Neutrophil (primary cell): ENCODE data around the gene KLHDC4.
"Not testable (repeated sequence)": the region's sequence is repeated elsewhere in the genome, so short reads cannot be mapped to it uniquely, and the experiment has no call there.

Experiments used
- H3K27ac ChIP-seq: fragments of 200-600 bp; sonication (generic); 2 replicates; pipeline ENCODE4 v1.5.1; 2016; ENCODE audit warnings: mild to moderate bottlenecking, moderate library complexity
- H3K27me3 ChIP-seq: fragments of 200-600 bp; sonication (generic); 2 replicates; pipeline ENCODE4 v1.6.0; 2016; ENCODE audit warnings: mild to moderate bottlenecking
- H3K36me3 ChIP-seq: fragments of 200-600 bp; sonication (generic); 2 replicates; pipeline ENCODE4 v1.5.1; 2017
- H3K4me1 ChIP-seq, 2 experiments: fragments of 200-600 bp in 1 of 2; sonication (generic) in 1 of 2; 1 replicate in 1 of 2; 2 replicates in 1 of 2; pipeline versions ENCODE4 v1.5.1 to v1.6.1; 2013 to 2016; ENCODE audit warnings: low read depth in 1 of 2, low read length in 1 of 2, mild to moderate bottlenecking in 1 of 2, moderate library complexity in 1 of 2; ENCODE audit not compliant: control insufficient read depth in 1 of 2, insufficient read depth in 1 of 2
- H3K4me3 ChIP-seq, 2 experiments: fragments of 200-600 bp in 1 of 2; sonication (generic) in 1 of 2; 1 replicate in 1 of 2; 2 replicates in 1 of 2; pipeline ENCODE4 v1.5.1; 2013 to 2016; ENCODE audit warnings: low read depth in 1 of 2, low read length in 1 of 2, mild to moderate bottlenecking in 1 of 2, moderate library complexity in 1 of 2
- H3K9me3 ChIP-seq: fragments of 200-600 bp; sonication (generic); 2 replicates; pipeline ENCODE4 v1.5.1; 2016
- CTCF ChIP-seq: fragments of 200-600 bp; sonication (generic); IDR thresholded peaks from 2 replicates; pipeline ENCODE4 v1.5.1; 2016; ENCODE audit warnings: antibody characterized with exemption

KLHDC4 gene

GRCh38 chr16:87765776-87766484 is at the start of gene KLHDC4:
Gene KLHDC4, minus strand, starts transcription at chr16:87765986. Its CDS starts 96 bp downstream, at chr16:87765890.
- Histone ChIP-seq H3K36me3 (peaks cover 22% of the 10 kb centered on the region), H3K9me3 (no peaks in the 10 kb centered on the region), H3K4me3 (peak within 1 kb of the TSS; percentile 90 to 96), H3K4me1 (peaks cover 11 to 15% of the 10 kb centered on the region in 2 experiments), H3K27ac (peak within 1 kb of the TSS; percentile 92), H3K27me3 (no peaks in the 10 kb centered on the region)
- TF ChIP-seq CTCF, result no peak

- H3K27me3 ChIP-seq, result no peaks in the 10 kb centered on the region
These were observed 49.8 kb upstream of the KLHDC4 start for GRCh38 chr16:87815567-87815966.

GRCh38 chr16:87812200-87812656 is 46.4 kb upstream of the KLHDC4 start:
- no peaks in the 10 kb centered on the region for H3K36me3 ChIP-seq
- no peak for TF ChIP-seq CTCF
- H3K27me3 ChIP-seq, result no peaks in the 10 kb centered on the region
- no peak overlapping the region for H3K27ac ChIP-seq
- H3K9me3 ChIP-seq, result no peaks in the 10 kb centered on the region
- peaks cover 51 to 53% of the 10 kb centered on the region in 2 experiments for H3K4me1 ChIP-seq
- H3K4me3 ChIP-seq, result no peak overlapping the region

More at GRCh38 chr16:87815567-87815966, 49.8 kb upstream of the KLHDC4 start:
- peaks cover 23% of the 10 kb centered on the region in 2 experiments for H3K4me1 ChIP-seq
- TF ChIP-seq CTCF, result no peak
- H3K4me3 ChIP-seq, result no peak overlapping the region
- no peaks in the 10 kb centered on the region for H3K36me3 ChIP-seq
- H3K9me3 ChIP-seq, result peaks cover 17% of the 10 kb centered on the region
- peak overlapping the region; percentile 21 for H3K27ac ChIP-seq

GRCh38 chr16:87811454-87811853 is 45.7 kb upstream of the KLHDC4 start:
- not testable (repeated sequence) for H3K9me3 ChIP-seq

GRCh38 chr16:87809150-87809902 is 43.5 kb upstream of the KLHDC4 start:
- no peaks in the 10 kb centered on the region for H3K36me3 ChIP-seq
- H3K9me3 ChIP-seq, result no peaks in the 10 kb centered on the region
- H3K4me3 ChIP-seq, result no peak overlapping the region
- no peaks in the 10 kb centered on the region for H3K27me3 ChIP-seq
- TF ChIP-seq CTCF, result no peak
- peaks cover 48 to 49% of the 10 kb centered on the region in 2 experiments for H3K4me1 ChIP-seq
- H3K27ac ChIP-seq, result no peak overlapping the region

More at GRCh38 chr16:87811454-87811853, 45.7 kb upstream of the KLHDC4 start:
- not testable (repeated sequence) for H3K36me3 ChIP-seq, H3K4me3 ChIP-seq, H3K27ac ChIP-seq, H3K27me3 ChIP-seq
- peaks cover 55 to 58% of the 10 kb centered on the region in 2 experiments for H3K4me1 ChIP-seq

- Histone ChIP-seq H3K4me1 (peaks cover 49% of the 10 kb centered on the region in 2 experiments), H3K9me3 (no peaks in the 10 kb centered on the region), H3K4me3 (no peak overlapping the region), H3K27ac (no peak overlapping the region), H3K36me3 (no peaks in the 10 kb centered on the region), H3K27me3 (no peaks in the 10 kb centered on the region)
- no peak for TF ChIP-seq CTCF
These were observed 42.3 kb upstream of the KLHDC4 start for GRCh38 chr16:87808108-87808507.
